Spleen (tissue), 7 donors: ENCODE measurements around the gene GPATCH1.

Experiments
- CTCF ChIP-seq, 11 experiments: fragments of 200-600 bp in 7 of 11; fragments of 450-650 bp in 4 of 11; sonication (generic) in 4 of 11; IDR thresholded peaks in 8 of 11; conservative IDR thresholded peaks in 3 of 11; 1 replicate in 7 of 11; 2 replicates in 4 of 11; pipeline versions ENCODE4 v1.4.0 to v1.8.0; 2016 to 2021; ENCODE audit warnings: antibody characterized with exemption in 11 of 11, inconsistent platforms in 4 of 11, mild to moderate bottlenecking in 1 of 11
- POLR2A ChIP-seq, 3 donors: fragments of 450-650 bp; IDR thresholded peaks; one replicate each; pipeline ENCODE4 v1.5.1; 2017; ENCODE audit warnings: antibody characterized with exemption in 3 of 3, mild to moderate bottlenecking in 1 of 3
- POLR2AphosphoS5 ChIP-seq, 3 donors: sonication (generic); formaldehyde crosslinking; IDR thresholded peaks; one replicate each; pipeline ENCODE4 v1.5.1; 2017; ENCODE audit warnings: antibody characterized with exemption in 3 of 3
- donor health status: DM: no; HTN: no; CAD: no; lungs with moderate emphysema.
- donor health status: DM: no; HTN: no; CAD: no.
- donor health status: DM: no; HTN: no; CAD: no.

GRCh38 chr19:33118643-33119042, 37.7 kb downstream of the GPATCH1 start:
- TF ChIP-seq CTCF (IDR thresholded peaks at IDR 0.05 in 8 of 11, conservative IDR thresholded peaks at IDR 0.05 in 3 of 11): no peak
- TF ChIP-seq POLR2AphosphoS5 (IDR thresholded peaks at IDR 0.05): no peak
- TF ChIP-seq POLR2A (IDR thresholded peaks at IDR 0.05): no peak
